ENCODE results near the gene PRKAG3. TPM values are rescaled to one million over a fixed set of nuclear protein-coding genes. Genes with fewer than 3 reads are reported as not detected.

PRKAG3 gene
- total RNA-seq, 2 experiments from 2014 or later, result not detected

Small RNA genes lying within 50 kb of the gene (microRNA-seq; reads per million reads assigned to microRNA genes)
- gene MIR9500, result not detected

Other genes with a start within 250 kb of the PRKAG3 start
- gene PLCD4, start 223.9 kb downstream of the PRKAG3 start, total RNA-seq, result under 1 TPM; 0.54 to 0.64 TPM
- gene ZNF142, start 172.2 kb downstream of the PRKAG3 start, total RNA-seq, result 10 to 100 TPM; 48.6 TPM
- gene BCS1L, start 172.1 kb downstream of the PRKAG3 start, total RNA-seq, result 10 to 100 TPM; 46.7 to 49.3 TPM
- gene RNF25, start 159.8 kb downstream of the PRKAG3 start, total RNA-seq, result 10 to 100 TPM; 21.9 to 30.9 TPM
- gene STK36, start 159.7 kb downstream of the PRKAG3 start, total RNA-seq, result 10 to 100 TPM; 19.9 to 20.1 TPM
- gene TTLL4, start 121.0 kb downstream of the PRKAG3 start, total RNA-seq, result 10 to 100 TPM; 24.1 to 26.2 TPM
- 1 to 10 TPM; 3.0 to 4.7 TPM for gene CYP27A1, start 49.7 kb downstream of the PRKAG3 start, total RNA-seq
- gene WNT6, start 28.0 kb upstream of the PRKAG3 start, total RNA-seq, result not detected
- gene WNT10A, start 49.0 kb upstream of the PRKAG3 start, total RNA-seq, result 1 to 10 TPM; 1.9 to 2.5 TPM
- gene CDK5R2, start 127.9 kb upstream of the PRKAG3 start, total RNA-seq, result not detected
- gene FEV, start 153.4 kb upstream of the PRKAG3 start, total RNA-seq, result not detected
- gene CRYBA2, start 161.6 kb upstream of the PRKAG3 start, total RNA-seq, result not detected
- gene CFAP65, start 209.7 kb upstream of the PRKAG3 start, total RNA-seq, result not detected
- not detected for gene IHH, start 229.1 kb upstream of the PRKAG3 start, total RNA-seq

All from activated naive CD8-positive, alpha-beta T cell treated with anti-CD3 and anti-CD28 coated beads, Interleukin-2, amount 10 ng/mL, durations not matched to agents 7 days and 5 days (primary cell).